HG03558 (cell line): Measurements from ENCODE around the gene PRDM16.

Experiments
- ATAC-seq: cut with Tn5 transposase; IDR thresholded peaks from one replicate; pipeline ENCODE4 v1.9.1; 2021; ENCODE audit warnings: moderate number of reproducible peaks; ENCODE audit not compliant: unreplicated experiment; ENCODE audit errors: extremely low read depth

Gene PRDM16

GRCh38 chr1:3244025-3244926 lies 175.3 kb downstream of the PRDM16 start:
- ATAC-seq, result no peak

GRCh38 chr1:3244927-3245315 lies 175.9 kb downstream of the PRDM16 start:
- no peak for ATAC-seq

DNA sequence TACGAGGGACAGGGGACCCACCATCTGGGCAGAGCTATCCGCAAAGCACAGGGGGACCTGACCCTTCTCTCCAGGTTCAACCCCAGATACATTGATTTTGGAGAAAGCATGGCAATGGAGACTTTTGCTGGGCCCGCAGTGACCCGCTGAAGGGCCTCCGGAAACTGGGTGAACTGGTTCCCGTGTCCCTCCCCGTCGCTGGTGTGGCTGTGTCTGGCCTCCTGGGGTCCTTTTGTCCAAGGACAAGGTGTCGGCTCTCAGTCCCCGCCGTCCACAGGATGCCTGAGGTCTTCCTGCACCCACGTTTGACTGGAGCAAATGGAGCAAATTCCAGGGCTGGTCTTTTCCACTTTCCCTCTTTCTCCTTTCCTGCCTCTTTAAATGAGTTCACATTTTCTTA lies 176.3 kb downstream of the PRDM16 start:
- ATAC-seq, result no peak

DNA sequence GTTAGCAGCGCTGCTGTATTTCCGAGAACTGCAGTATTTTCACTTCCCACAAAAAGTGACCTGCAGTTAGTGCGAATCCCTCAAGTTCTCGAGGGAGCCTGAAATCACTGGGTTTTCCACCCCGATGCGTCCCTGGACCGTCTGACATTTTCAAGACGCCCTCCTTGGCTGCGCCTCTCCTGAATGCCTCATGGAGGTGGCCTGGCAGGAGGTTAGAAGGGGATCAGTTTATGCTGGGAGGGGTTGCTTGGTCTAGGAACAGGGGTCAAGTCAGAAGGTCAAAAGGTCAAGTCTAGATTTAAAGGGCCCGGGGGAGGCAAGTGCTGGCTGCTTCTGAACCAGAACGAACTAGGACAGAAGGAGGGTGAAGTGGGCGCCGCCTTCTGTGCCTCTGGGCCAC lies 176.8 kb downstream of the PRDM16 start:
- ATAC-seq, result no peak

DNA sequence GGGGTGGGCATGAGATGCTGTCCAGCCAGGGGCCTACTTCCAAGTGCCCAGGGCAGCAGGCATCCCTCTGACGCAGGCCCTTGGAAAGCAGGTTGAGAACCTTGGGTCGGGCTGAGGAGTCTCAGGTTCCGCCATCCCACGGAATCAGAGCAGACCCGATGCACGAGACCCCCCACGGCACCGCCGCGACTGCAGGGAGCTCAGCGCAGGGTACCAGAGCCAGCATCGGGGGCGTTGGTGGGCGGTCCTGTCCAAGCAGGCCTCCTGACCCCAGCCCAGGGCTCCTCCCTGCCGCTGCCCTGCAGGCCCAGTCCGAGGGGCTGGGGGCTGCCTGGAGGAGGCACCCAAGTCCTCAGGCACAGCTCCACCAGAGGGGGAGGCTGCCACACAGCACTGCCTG lies 177.2 kb downstream of the PRDM16 start:
- no peak for ATAC-seq

- ATAC-seq, result no peak
These were observed 178.6 kb downstream of the PRDM16 start for GRCh38 chr1:3247521-3248121.

DNA sequence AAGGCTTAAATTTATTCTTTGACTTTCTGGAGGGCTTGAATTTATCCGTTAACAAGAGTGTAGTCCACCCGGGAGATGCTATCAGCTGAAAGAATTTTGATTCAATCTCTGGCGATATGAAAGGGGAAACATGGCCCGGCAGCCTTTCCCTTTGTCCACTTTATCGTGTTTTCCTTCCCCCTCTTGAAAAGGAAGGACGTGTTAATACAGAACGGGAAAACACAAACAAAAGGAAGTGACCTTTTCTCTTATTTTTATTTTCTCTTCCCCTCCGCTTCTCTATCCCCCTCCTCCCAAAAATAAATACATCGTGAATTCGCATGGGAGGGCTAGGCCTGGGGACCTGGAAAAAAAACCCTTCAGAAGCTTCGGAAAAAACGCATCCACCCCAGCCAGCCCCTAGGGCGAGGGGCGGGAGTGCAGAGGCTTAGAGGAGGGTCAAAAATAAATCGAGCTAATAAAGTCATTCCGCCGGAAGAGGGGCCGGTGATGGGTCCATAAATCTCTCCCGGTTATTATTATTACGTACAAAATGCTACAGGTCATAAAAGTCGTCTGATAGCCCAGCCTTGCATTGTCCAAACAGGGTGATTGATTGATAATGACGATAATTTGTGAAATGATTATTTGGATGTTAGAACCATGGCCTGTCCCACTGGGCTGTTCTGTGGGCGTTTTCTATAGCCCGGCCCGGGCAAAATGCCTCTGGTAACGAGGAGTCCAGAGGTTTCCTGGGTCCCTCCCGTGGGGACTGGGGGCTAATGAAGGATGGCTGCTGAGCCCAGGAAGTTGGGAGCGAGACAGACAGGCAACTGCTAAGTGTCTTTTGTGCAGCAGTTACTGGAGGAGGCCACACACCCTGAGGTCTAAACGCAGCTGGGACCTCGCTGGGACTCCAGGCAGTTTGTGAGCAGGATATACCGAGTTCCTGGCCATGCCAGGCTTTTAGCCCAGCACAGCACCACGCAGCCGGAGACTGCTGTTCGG lies 179.4 kb downstream of the PRDM16 start:
- ATAC-seq, result no peak

- no peak for ATAC-seq
These were observed 180.2 kb downstream of the PRDM16 start for GRCh38 chr1:3249231-3249630.

- no peak for ATAC-seq
These were observed 180.9 kb downstream of the PRDM16 start for GRCh38 chr1:3249631-3250501.

DNA sequence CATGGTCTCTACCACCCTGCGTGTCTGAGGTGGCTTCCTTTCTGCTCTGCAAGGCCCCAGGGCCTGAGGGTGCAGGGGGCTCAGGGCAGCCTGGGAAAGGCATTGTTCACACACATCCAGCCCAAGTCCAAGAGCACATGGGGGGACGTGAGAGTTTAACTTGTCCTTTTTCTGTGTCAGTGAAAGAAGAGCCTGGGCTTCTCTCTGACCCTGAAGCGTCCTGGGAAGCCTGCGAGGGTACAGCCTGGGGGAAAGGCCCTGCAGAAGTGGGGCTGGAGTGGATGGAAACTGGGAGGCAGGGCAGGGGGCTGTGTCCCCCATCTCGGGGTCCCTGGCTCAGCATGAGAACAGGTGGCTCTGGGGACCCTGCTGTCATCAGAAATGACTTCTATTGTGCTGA lies 181.6 kb downstream of the PRDM16 start:
- no peak for ATAC-seq

DNA sequence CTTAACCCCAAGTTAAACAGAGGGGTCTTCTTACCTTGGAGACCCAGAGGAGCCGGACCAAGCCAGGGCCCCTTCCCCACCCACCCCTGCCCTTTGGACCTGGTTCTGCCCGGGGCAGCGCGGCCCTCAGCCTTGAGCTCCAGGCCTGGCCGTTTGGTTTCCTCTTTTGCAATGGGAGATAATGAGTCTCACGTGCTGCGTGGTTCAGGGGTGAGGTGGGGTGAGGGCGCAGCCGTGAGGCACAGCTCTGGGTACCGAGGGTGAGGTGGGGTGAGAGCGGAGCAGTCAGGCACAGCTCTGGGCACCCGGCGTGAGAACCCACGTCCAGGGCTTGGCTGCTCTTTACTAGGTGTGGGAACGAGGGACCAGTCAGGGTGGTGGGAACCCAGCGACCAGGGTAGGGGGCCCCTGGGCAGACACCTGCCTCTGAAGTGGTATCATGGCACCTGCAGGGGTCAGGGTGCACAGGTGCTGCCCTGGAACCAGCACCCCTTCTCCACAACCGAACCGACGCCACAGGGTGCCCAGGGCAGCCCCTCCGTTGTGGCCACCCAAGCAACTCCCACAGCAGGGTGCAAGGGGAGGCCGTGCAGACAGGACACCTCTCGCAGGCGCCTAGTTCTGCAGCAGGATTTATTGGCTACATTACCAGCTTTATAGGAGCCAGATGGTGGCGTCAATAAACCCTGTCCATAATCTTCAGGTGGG lies 182.2 kb downstream of the PRDM16 start:
- ATAC-seq, result no peak

DNA sequence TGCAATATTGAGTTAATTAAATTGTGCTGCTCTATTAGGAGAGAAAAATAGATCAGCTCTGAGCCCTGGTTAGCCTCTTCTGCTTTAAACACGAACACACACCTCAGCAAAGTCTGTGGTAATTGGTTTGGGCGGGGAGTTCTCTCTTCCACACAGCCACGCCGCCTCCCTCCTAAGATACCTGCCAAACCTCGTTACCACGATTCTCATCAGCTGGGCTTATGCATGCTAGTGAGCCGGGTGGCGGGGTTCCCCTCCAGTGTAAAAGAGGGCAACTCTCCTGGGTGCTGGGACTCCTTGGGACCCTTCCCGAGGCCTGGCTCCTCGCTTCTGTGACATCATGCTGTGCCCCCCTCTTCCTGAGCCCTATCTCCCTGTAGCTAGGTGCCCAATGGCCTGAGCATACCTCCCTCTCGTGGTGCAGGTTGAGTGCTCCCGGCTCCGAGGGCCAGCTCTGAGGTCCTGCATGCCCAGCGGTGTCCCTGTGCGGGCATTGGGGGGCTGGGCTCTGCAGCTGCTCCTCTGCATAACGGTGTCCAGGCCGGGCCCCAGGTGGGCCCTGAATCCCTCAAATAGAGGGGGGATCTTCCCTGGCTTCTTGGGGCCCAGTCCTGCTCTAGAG lies 182.9 kb downstream of the PRDM16 start:
- no peak for ATAC-seq

- ATAC-seq, result no peak
These were observed 186.7 kb downstream of the PRDM16 start for GRCh38 chr1:3255680-3256079.

- ATAC-seq, result no peak
These were observed 188.8 kb downstream of the PRDM16 start for GRCh38 chr1:3257788-3258187.

- ATAC-seq, result no peak
These were observed 189.5 kb downstream of the PRDM16 start for GRCh38 chr1:3258386-3259003.

- no peak for ATAC-seq
These were observed 190.0 kb downstream of the PRDM16 start for GRCh38 chr1:3259020-3259419.

- ATAC-seq, result no peak
These were observed 192.3 kb downstream of the PRDM16 start for GRCh38 chr1:3261007-3261968.
